ENCODE results near the gene CPNE7.

GRCh38 chr16:89633064-89633631 lies 57.6 kb downstream of the CPNE7 start:
- TF ChIP-seq, protein P1, sequence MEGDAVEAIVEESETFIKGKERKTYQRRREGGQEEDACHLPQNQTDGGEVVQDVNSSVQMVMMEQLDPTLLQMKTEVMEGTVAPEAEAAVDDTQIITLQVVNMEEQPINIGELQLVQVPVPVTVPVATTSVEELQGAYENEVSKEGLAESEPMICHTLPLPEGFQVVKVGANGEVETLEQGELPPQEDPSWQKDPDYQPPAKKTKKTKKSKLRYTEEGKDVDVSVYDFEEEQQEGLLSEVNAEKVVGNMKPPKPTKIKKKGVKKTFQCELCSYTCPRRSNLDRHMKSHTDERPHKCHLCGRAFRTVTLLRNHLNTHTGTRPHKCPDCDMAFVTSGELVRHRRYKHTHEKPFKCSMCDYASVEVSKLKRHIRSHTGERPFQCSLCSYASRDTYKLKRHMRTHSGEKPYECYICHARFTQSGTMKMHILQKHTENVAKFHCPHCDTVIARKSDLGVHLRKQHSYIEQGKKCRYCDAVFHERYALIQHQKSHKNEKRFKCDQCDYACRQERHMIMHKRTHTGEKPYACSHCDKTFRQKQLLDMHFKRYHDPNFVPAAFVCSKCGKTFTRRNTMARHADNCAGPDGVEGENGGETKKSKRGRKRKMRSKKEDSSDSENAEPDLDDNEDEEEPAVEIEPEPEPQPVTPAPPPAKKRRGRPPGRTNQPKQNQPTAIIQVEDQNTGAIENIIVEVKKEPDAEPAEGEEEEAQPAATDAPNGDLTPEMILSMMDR (IDR thresholded peaks at IDR 0.05; ENCODE audit: borderline replicate concordance, extremely low read depth, low read length, poor library complexity, severe bottlenecking) = no peak
- no peak for TF ChIP-seq EZH2 (IDR thresholded peaks at IDR 0.05; ENCODE audit: borderline replicate concordance, low read depth, low read length, severe bottlenecking)
